Natural killer cell (primary cell): ENCODE results near the gene RBM47. TPM values are rescaled to one million over a fixed set of nuclear protein-coding genes. Genes with fewer than 3 reads are reported as not detected.
"Not testable (repeated sequence)": the region's sequence is repeated elsewhere in the genome, so short reads cannot be mapped to it uniquely, and the experiment has no call there.

ENCODE experiments used
- ATAC-seq, 3 donors: fragments of 150-1000 bp in 2 of 3; fragments of 200-7000 bp in 1 of 3; cut with Tn5 transposase; 1 replicate in 1 of 3; 2 replicates in 2 of 3; pipeline ENCODE4 v1.10.0; 2021; ENCODE audit warnings: mild to moderate bottlenecking in 2 of 3, moderate library complexity in 2 of 3
- DNase-seq, 2 donors: peaks; one replicate each; pipeline versions ENCODE4 v3.0.0 to v3.0.0-alpha.2; 2013 to 2021; ENCODE audit warnings: mixed read lengths in 1 of 2
- H3K27ac ChIP-seq: one replicate; pipeline ENCODE4 v1.5.1; 2013; ENCODE audit warnings: mild to moderate bottlenecking, low read length
- H3K27me3 ChIP-seq: one replicate; pipeline ENCODE4 v1.6.1; 2013; ENCODE audit warnings: low read length; ENCODE audit not compliant: control insufficient read depth, insufficient read depth
- H3K36me3 ChIP-seq: one replicate; pipeline ENCODE4 v1.6.1; 2013; ENCODE audit warnings: low read length; ENCODE audit not compliant: control insufficient read depth, insufficient read depth
- H3K4me1 ChIP-seq: one replicate; pipeline ENCODE4 v1.6.1; 2013; ENCODE audit warnings: low read length; ENCODE audit not compliant: control insufficient read depth, insufficient read depth
- H3K4me3 ChIP-seq: one replicate; pipeline ENCODE4 v1.5.1; 2013; ENCODE audit warnings: low read length
- H3K9me3 ChIP-seq: one replicate; pipeline ENCODE4 v1.6.1; 2013; ENCODE audit warnings: low read length; ENCODE audit not compliant: control insufficient read depth, insufficient read depth
- H3K27ac Mint-ChIP-seq, 2 donors: one replicate each; pipeline ENCODE4 v1.8.0; 2022; ENCODE audit warnings: mild to moderate bottlenecking in 2 of 2, mixed read lengths in 2 of 2, moderate library complexity in 1 of 2
- H3K27me3 Mint-ChIP-seq, 2 donors: one replicate each; pipeline ENCODE4 v1.8.0; 2022; ENCODE audit warnings: low read depth in 2 of 2, mixed read lengths in 2 of 2
- H3K36me3 Mint-ChIP-seq: one replicate; pipeline ENCODE4 v1.8.0; 2022; ENCODE audit warnings: mixed read lengths
- H3K4me1 Mint-ChIP-seq, 2 donors: one replicate each; pipeline ENCODE4 v1.8.0; 2022; ENCODE audit warnings: mixed read lengths in 2 of 2
- H3K4me3 Mint-ChIP-seq: one replicate; pipeline ENCODE4 v1.8.0; 2022; ENCODE audit warnings: mild to moderate bottlenecking, moderate library complexity, mixed read lengths
- H3K9me3 Mint-ChIP-seq, 2 donors: one replicate each; pipeline ENCODE4 v1.8.0; 2022; ENCODE audit warnings: mixed read lengths in 2 of 2
- WGBS: methylation state at CpG from one replicate; pipeline ENCODE4 v1.1.7; 2013; ENCODE audit warnings: missing lambda C conversion rate; ENCODE audit not compliant: insufficient coverage; 5-methylcytosine and 5-hydroxymethylcytosine counted together
- intact Hi-C: fragments of 100-400 bp; cut with micrococcal nuclease; formaldehyde crosslinking; loops from one replicate; pipeline ENCODE4 v1.14.2; 2022
- total RNA-seq, 4 donors: library from RNA; stranded (reverse); fragments of 120-200 nt in 1 of 4; gene quantifications; one replicate each; pipeline versions ENCODE4 v1.2.3 to v1.2.4, GENCODE V29; 2013 to 2022
- TF ChIP-seq, protein P1 (sequence below): fragments of 200-600 bp; IDR thresholded peaks from one replicate; pipeline ENCODE4 v1.8.0; 2022; ENCODE audit warnings: antibody characterized with exemption

RBM47 gene
- total RNA-seq, 3 donors from 2014 or later (not counting 1 experiment from before 2014, with no cell fraction given) = 2.0 to 7.7 (median 3.9) TPM

DNA sequence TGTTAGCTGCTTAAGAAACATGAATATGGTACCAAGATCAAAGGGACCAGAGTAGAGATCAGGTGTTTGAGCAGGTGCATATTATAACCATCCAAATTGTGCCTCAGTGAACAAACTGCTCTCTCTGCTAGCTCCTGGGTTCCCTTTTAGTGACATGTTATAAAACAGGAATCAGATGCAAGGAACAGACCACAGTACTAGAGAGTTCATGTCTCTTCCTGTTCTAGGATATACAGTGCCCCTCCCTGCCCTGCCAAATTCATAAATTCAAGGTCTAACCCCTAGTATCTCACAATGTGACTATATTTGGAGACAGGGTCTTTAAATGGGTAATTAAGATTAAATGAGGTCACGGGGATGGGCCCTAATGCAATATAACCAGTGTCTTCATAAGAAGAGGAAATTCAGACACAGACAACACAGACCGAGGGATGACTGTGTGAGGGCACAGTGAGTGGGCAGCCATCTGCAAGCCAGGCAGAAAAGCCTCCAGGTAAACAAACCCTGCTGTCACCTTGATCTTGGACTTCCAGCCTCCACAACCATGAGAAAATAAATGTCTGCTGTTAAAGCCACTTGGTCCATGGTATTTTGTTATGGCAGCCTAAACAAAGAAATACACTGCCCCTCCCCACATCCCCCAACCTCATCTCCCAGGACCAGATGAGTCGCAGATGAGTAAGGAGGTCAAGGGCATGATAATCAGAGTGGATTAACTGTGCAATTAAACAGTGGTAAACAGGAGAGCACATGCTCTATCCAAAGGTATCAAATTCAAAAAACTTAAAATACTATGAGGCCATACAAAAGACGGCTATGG is 82.5 kb downstream of the RBM47 start:
- TF ChIP-seq, protein P1, sequence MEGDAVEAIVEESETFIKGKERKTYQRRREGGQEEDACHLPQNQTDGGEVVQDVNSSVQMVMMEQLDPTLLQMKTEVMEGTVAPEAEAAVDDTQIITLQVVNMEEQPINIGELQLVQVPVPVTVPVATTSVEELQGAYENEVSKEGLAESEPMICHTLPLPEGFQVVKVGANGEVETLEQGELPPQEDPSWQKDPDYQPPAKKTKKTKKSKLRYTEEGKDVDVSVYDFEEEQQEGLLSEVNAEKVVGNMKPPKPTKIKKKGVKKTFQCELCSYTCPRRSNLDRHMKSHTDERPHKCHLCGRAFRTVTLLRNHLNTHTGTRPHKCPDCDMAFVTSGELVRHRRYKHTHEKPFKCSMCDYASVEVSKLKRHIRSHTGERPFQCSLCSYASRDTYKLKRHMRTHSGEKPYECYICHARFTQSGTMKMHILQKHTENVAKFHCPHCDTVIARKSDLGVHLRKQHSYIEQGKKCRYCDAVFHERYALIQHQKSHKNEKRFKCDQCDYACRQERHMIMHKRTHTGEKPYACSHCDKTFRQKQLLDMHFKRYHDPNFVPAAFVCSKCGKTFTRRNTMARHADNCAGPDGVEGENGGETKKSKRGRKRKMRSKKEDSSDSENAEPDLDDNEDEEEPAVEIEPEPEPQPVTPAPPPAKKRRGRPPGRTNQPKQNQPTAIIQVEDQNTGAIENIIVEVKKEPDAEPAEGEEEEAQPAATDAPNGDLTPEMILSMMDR = no peak
- no peaks in the 10 kb centered on the region for H3K9me3 ChIP-seq
- H3K36me3 Mint-ChIP-seq = no peaks in the 10 kb centered on the region
- peaks cover 4% of the 10 kb centered on the region for H3K4me1 ChIP-seq
- intact Hi-C loops = no loop called here
- no peaks in the 10 kb centered on the region for H3K36me3 ChIP-seq
- H3K4me3 ChIP-seq = no peak overlapping the region
- 86% methylated on average over 3 of the region's 4 CpGs for WGBS
- no peak overlapping the region for H3K27ac Mint-ChIP-seq
- H3K27ac ChIP-seq = no peak overlapping the region
- no peak overlapping the region for H3K4me3 Mint-ChIP-seq
- H3K27me3 ChIP-seq = no peaks in the 10 kb centered on the region
- peaks cover 10 to 11% of the 10 kb centered on the region in 2 donors for H3K4me1 Mint-ChIP-seq
- no peak for ATAC-seq
- H3K9me3 Mint-ChIP-seq = no peaks in the 10 kb centered on the region
- no peaks in the 10 kb centered on the region for H3K27me3 Mint-ChIP-seq
- DNase-seq = no peak

DNA sequence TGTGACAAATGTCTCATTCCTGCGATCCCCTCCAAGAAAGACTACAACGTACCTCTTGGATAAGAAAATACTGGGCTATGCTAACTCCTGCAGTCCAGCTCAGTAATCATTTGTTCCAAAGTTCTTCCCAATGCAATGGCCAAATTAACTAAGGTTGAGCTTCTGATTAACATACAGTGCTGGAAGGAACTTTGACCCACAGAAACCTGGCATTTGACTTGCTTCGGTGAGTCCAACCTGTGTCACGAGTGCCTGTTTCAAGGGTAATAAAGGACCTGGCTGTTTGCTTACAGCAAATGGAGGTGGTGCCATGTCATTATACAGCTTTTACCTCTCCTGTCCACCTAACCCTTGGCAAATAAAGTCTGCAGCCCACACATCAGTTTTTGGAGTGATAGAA is 83.2 kb downstream of the RBM47 start:
- intact Hi-C loops = no loop called here
- Histone ChIP-seq H3K36me3 (no peaks in the 10 kb centered on the region), H3K27ac (no peak overlapping the region), H3K9me3 (no peaks in the 10 kb centered on the region), H3K4me3 (no peak overlapping the region), H3K4me1 (peaks cover 4% of the 10 kb centered on the region), H3K27me3 (no peaks in the 10 kb centered on the region)
- 100% methylated on average over 4 of the region's 4 CpGs for WGBS
- Mint-ChIP-seq H3K27me3 (no peaks in the 10 kb centered on the region), H3K36me3 (no peaks in the 10 kb centered on the region), H3K27ac (no peak overlapping the region), H3K4me1 (peaks cover 10% of the 10 kb centered on the region in 2 donors), H3K9me3 (no peaks in the 10 kb centered on the region), H3K4me3 (no peak overlapping the region)
- DNase-seq (no peak), ATAC-seq (no peak)
- TF ChIP-seq, protein P1 = no peak

DNA sequence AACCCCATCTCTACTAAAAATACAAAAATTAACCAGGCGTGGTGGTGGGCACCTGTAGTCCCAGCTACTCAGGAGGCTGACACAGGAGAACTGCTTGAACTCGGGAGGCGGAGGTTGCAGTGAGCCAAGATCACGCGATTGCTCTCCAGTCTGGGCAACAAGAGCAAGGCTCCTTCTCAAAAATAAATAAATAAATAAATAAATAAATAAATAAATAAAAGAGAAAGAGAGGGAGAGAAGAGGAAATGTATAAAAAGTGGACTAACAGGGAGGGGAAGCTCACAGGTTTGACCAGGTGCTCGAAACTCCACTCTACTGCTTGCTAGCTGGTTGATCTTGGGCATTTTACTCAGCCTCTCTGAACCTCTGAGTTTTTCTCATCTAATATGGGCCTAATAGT is 84.2 kb downstream of the RBM47 start:
- H3K4me1 Mint-ChIP-seq, ATAC-seq, H3K27me3 ChIP-seq, DNase-seq, H3K27me3 Mint-ChIP-seq, H3K36me3 Mint-ChIP-seq, H3K4me3 Mint-ChIP-seq, H3K27ac ChIP-seq, H3K9me3 ChIP-seq, H3K27ac Mint-ChIP-seq, intact Hi-C loops, H3K4me1 ChIP-seq, H3K4me3 ChIP-seq, H3K9me3 Mint-ChIP-seq, H3K36me3 ChIP-seq: not testable (repeated sequence)
- 100% methylated on average over 4 of the region's 6 CpGs for WGBS

DNA sequence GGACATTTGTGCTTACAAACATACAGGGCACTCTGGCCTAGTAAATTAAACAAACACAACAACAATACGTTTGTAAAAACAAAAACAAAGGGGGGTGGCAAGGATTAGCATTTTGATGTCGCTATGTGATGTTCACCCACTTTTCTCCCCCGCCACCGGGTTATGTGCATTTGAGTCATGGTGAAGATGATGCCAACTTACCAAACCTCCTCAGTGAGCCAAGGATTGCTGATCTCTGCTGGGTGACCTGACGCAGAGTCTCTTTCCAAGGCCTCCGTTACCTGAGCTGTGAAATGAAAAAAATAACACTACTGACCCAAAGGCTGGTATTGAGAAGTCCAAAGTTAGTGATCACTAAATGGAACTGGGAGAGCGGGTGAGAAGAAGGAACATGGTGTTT is 85.4 kb downstream of the RBM47 start:
- DNase-seq (no peak), ATAC-seq (no peak)
- 94% methylated on average over 7 of the region's 7 CpGs for WGBS
- intact Hi-C loops = no loop called here
- no peaks in the 10 kb centered on the region for H3K4me1 ChIP-seq
- TF ChIP-seq, protein P1 = no peak
- H3K27ac Mint-ChIP-seq = no peak overlapping the region
- no peak overlapping the region for H3K27ac ChIP-seq
- H3K9me3 ChIP-seq = no peaks in the 10 kb centered on the region
- no peaks in the 10 kb centered on the region for H3K27me3 ChIP-seq
- no peaks in the 10 kb centered on the region for H3K36me3 ChIP-seq
- no peaks in the 10 kb centered on the region for H3K9me3 Mint-ChIP-seq
- no peak overlapping the region for H3K4me3 ChIP-seq
- no peaks in the 10 kb centered on the region for H3K36me3 Mint-ChIP-seq
- H3K27me3 Mint-ChIP-seq = no peaks in the 10 kb centered on the region
- no peaks in the 10 kb centered on the region for H3K4me1 Mint-ChIP-seq
- H3K4me3 Mint-ChIP-seq = no peak overlapping the region
